Keratinocyte (primary cell): ENCODE results near the gene LRRD1. TPM values are rescaled to one million over a fixed set of nuclear protein-coding genes. Genes with fewer than 3 reads are reported as not detected.

Experiments
- DNase-seq: peaks from one replicate; pipeline ENCODE4 v3.0.0-alpha.2; 2011; ENCODE audit warnings: low read depth, missing footprints, low spot score
- FAIRE-seq: peaks from 2 replicates; lab custom pipeline; 2011; peaks lifted over from hg19 to GRCh38; lab: Jason Lieb, UNC
- H2AFZ ChIP-seq: 2 replicates; pipeline ENCODE4 v1.6.0; 2012; ENCODE audit warnings: low read length, control low read depth, inconsistent platforms; ENCODE audit not compliant: control insufficient read depth
- H3K27ac ChIP-seq: 2 replicates; pipeline ENCODE4 v1.5.1; 2011; ENCODE audit warnings: low read length; ENCODE audit not compliant: control insufficient read depth, insufficient read depth
- H3K27me3 ChIP-seq: 3 replicates; pipeline ENCODE4 v1.6.0; 2011; ENCODE audit warnings: low read length; ENCODE audit not compliant: control insufficient read depth, insufficient read depth; ENCODE audit errors: extremely low read depth
- H3K36me3 ChIP-seq, 2 experiments: 2 replicates in 1 of 2; 3 replicates in 1 of 2; pipeline ENCODE4 v1.5.1; 2011; ENCODE audit warnings: low read length in 2 of 2, mild to moderate bottlenecking in 1 of 2; ENCODE audit not compliant: control insufficient read depth in 2 of 2, insufficient read depth in 2 of 2; ENCODE audit errors: extremely low read depth in 1 of 2
- H3K4me1 ChIP-seq: 3 replicates; pipeline ENCODE4 v1.5.1; 2011; ENCODE audit warnings: low read length; ENCODE audit not compliant: control insufficient read depth, insufficient read depth; ENCODE audit errors: extremely low read depth
- H3K4me2 ChIP-seq: 3 replicates; pipeline ENCODE4 v1.6.0; 2011; ENCODE audit warnings: low read depth, low read length; ENCODE audit not compliant: control insufficient read depth, insufficient read depth; ENCODE audit errors: extremely low read depth
- H3K4me3 ChIP-seq, 3 experiments: fragments of 200-600 bp in 1 of 3; sonication (generic) in 1 of 3; 2 replicates in 2 of 3; 3 replicates in 1 of 3; pipeline ENCODE4 v1.5.1; 2011 to 2016; ENCODE audit warnings: low read length in 3 of 3, mild to moderate bottlenecking in 3 of 3, control low read depth in 2 of 3, inconsistent platforms in 1 of 3, low read depth in 1 of 3, mixed read lengths in 1 of 3, mixed run types in 1 of 3, moderate library complexity in 1 of 3; ENCODE audit not compliant: control insufficient read depth in 2 of 3, insufficient read depth in 2 of 3; ENCODE audit errors: extremely low read depth in 1 of 3
- H3K79me2 ChIP-seq: 2 replicates; pipeline ENCODE4 v1.6.0; 2012; ENCODE audit warnings: low read length; ENCODE audit not compliant: control insufficient read depth, insufficient read depth
- H3K9ac ChIP-seq: 3 replicates; pipeline ENCODE4 v1.6.0; 2011; ENCODE audit warnings: low read length; ENCODE audit not compliant: control insufficient read depth, insufficient read depth; ENCODE audit errors: extremely low read depth
- H3K9me1 ChIP-seq: 3 replicates; pipeline ENCODE4 v1.6.0; 2011; ENCODE audit warnings: low read length; ENCODE audit not compliant: control insufficient read depth, insufficient read depth; ENCODE audit errors: extremely low read depth
- H3K9me3 ChIP-seq: 2 replicates; pipeline ENCODE4 v1.5.1; 2012; ENCODE audit warnings: low read depth, low read length; ENCODE audit not compliant: control insufficient read depth
- H4K20me1 ChIP-seq: 3 replicates; pipeline ENCODE4 v1.6.0; 2011; ENCODE audit warnings: low read length; ENCODE audit not compliant: control insufficient read depth, insufficient read depth; ENCODE audit errors: extremely low read depth
- CTCF ChIP-seq, 3 experiments: IDR thresholded peaks in 1 of 3; conservative IDR thresholded peaks in 1 of 3; optimal IDR thresholded peaks in 1 of 3; 2 replicates in 2 of 3; 3 replicates in 1 of 3; pipeline versions ENCODE3 to v1.5.1; 2011; ENCODE audit warnings: low read length in 3 of 3, mild to moderate bottlenecking in 3 of 3, moderate library complexity in 2 of 3, control low read depth in 1 of 3, inconsistent platforms in 1 of 3; ENCODE audit not compliant: insufficient read depth in 2 of 3; ENCODE audit errors: extremely low read depth in 1 of 3
- EZH2 ChIP-seq: IDR thresholded peaks from one replicate; pipeline ENCODE4 v1.6.1; 2012; ENCODE audit warnings: inconsistent platforms, mild to moderate bottlenecking, low read length, moderate library complexity
- dilution Hi-C: fragments of 300-500 bp; cut with MboI; formaldehyde crosslinking; loops from one replicate; pipeline ENCODE4 v1.7.0; 2020; ENCODE audit warnings: low sequenced_read_pairs; ENCODE audit not compliant: extremely low pct_ligation_motif_present
- polyA plus RNA-seq, 5 experiments: library from polyadenylated mRNA; depleted of rRNA in 3 of 5; stranded (reverse) in 3 of 5; stranded (forward) in 1 of 5; unstranded in 1 of 5; fragments of >200 nt; gene quantifications; 1 replicate in 1 of 5; 2 replicates in 3 of 5; 3 replicates in 1 of 5; pipeline versions ENCODE4 v1.2.1 to v1.2.3, GENCODE V29; 2011 to 2012; ENCODE audit warnings: missing spikeins in 2 of 5, low read depth in 1 of 5, low replicate concordance in 1 of 5

Gene LRRD1
- polyA plus RNA-seq, 1 donor (not counting 4 experiments of a cell fraction or from before 2014, with no cell fraction given): 0.04 TPM

GRCh38 chr7:92121681-92122080 lies 57.3 kb downstream of the LRRD1 start:
- Histone ChIP-seq H3K27me3 (no peaks in the 10 kb centered on the region), H4K20me1 (peaks cover 11% of the 10 kb centered on the region)
- no peak for FAIRE-seq

GRCh38 chr7:92119213-92119759 lies 59.7 kb downstream of the LRRD1 start:
- Histone ChIP-seq H3K4me3 (no peak overlapping the region), H3K9me3 (no peaks in the 10 kb centered on the region), H3K9me1 (no peaks in the 10 kb centered on the region), H3K36me3 (peaks cover 17 to 23% of the 10 kb centered on the region in 2 experiments), H4K20me1 (peaks cover 11% of the 10 kb centered on the region), H3K27me3 (no peaks in the 10 kb centered on the region), H3K9ac (no peak overlapping the region), H3K27ac (no peak overlapping the region), H3K79me2 (peaks cover 84% of the 10 kb centered on the region), H2AFZ (no peak overlapping the region), H3K4me2 (no peak overlapping the region), H3K4me1 (peaks cover 3% of the 10 kb centered on the region)
- FAIRE-seq (no peak), DNase-seq (no peak)
- dilution Hi-C loops: no loop called here
- no peak for TF ChIP-seq CTCF (optimal IDR thresholded peaks at IDR 0.05 in 1 of 3, IDR thresholded peaks at IDR 0.05 in 1 of 3, conservative IDR thresholded peaks at IDR 0.05 in 1 of 3; ENCODE audit: extremely low read depth in 1 of 3, insufficient read depth in 2 of 3, low read length in 3 of 3)

More at GRCh38 chr7:92121681-92122080, 57.3 kb downstream of the LRRD1 start:
- H2AFZ ChIP-seq: no peak overlapping the region
- H3K27ac ChIP-seq: no peak overlapping the region
- no peak for TF ChIP-seq EZH2
- no peak for TF ChIP-seq CTCF (optimal IDR thresholded peaks at IDR 0.05 in 1 of 3, IDR thresholded peaks at IDR 0.05 in 1 of 3, conservative IDR thresholded peaks at IDR 0.05 in 1 of 3; ENCODE audit: extremely low read depth in 1 of 3, insufficient read depth in 2 of 3, low read length in 3 of 3)
- no peak overlapping the region for H3K4me2 ChIP-seq
- no peak for DNase-seq
- dilution Hi-C loops: no loop called here
- H3K79me2 ChIP-seq: peaks cover 90% of the 10 kb centered on the region
- H3K9me1 ChIP-seq: no peaks in the 10 kb centered on the region
- H3K4me1 ChIP-seq: peaks cover 3% of the 10 kb centered on the region
- H3K9me3 ChIP-seq: no peaks in the 10 kb centered on the region
- peaks cover 21 to 36% of the 10 kb centered on the region in 2 experiments for H3K36me3 ChIP-seq
- no peak overlapping the region for H3K9ac ChIP-seq
- no peak overlapping the region for H3K4me3 ChIP-seq
